GM20000 (cell line): ENCODE data around the gene PRRT4.

Experiments used
- DNase-seq: peaks from one replicate; pipeline ENCODE4 v3.0.0; 2012; ENCODE audit warnings: low spot score
- CTCF ChIP-seq: IDR thresholded peaks from 2 replicates; pipeline ENCODE4 v1.5.1; 2012; ENCODE audit warnings: mild to moderate bottlenecking, control low read depth; ENCODE audit errors: extremely low read depth, missing control alignments

PRRT4 gene

GRCh38 chr7:128307061-128307460 is 54.4 kb downstream of the PRRT4 start:
- TF ChIP-seq CTCF, result no peak
- DNase-seq, result no peak

- DNase-seq, result no peak
- TF ChIP-seq CTCF, result no peak
Observed at GRCh38 chr7:128304212-128304611, 57.3 kb downstream of the PRRT4 start.

- no peak for TF ChIP-seq CTCF
- DNase-seq, result no peak
Observed at GRCh38 chr7:128303643-128304042, 57.8 kb downstream of the PRRT4 start.

- TF ChIP-seq CTCF, result no peak
- DNase-seq, result no peak
Observed at GRCh38 chr7:128303133-128303532, 58.4 kb downstream of the PRRT4 start.

GRCh38 chr7:128302139-128302538 is 59.4 kb downstream of the PRRT4 start:
- TF ChIP-seq CTCF, result no peak
- DNase-seq, result no peak
